Stimulated activated CD8-positive, alpha-beta memory T cell treated with anti-CD3 and anti-CD28 coated beads, Interleukin-15, amount 100 ng/mL, for 24 hours (primary cell): Measurements from ENCODE around the gene ZMIZ1.

ENCODE experiments used
- DNase-seq: peaks from one replicate; pipeline ENCODE4 v3.0.0-alpha.2; 2020; ENCODE audit warnings: low read depth

ZMIZ1 gene

GRCh38 chr10:79286318-79286951 is 217.7 kb downstream of the ZMIZ1 start:
- peak; percentile 50 for DNase-seq

- DNase-seq = no peak
Measured at GRCh38 chr10:79287973-79288723, 219.4 kb downstream of the ZMIZ1 start.

DNA sequence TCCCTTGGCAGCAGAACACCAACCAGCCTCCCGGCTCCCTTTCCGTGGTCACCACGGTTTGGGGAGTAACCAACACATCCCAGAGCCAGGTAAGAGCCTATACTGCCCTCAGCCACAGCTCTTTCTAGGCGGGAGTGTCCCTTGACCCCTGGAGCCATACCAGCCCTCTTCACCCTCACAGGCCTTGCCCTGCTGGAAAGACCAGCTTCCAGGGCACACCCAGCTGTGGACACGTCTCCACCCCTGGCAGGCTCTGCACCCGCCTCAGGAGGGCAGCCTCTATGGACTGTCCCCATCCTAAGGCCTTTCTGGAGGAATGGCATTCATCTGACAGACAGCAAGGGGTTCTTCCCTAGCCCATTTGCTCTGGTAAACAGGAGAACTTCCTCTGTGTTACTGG is 221.0 kb downstream of the ZMIZ1 start:
- DNase-seq = no peak

DNA sequence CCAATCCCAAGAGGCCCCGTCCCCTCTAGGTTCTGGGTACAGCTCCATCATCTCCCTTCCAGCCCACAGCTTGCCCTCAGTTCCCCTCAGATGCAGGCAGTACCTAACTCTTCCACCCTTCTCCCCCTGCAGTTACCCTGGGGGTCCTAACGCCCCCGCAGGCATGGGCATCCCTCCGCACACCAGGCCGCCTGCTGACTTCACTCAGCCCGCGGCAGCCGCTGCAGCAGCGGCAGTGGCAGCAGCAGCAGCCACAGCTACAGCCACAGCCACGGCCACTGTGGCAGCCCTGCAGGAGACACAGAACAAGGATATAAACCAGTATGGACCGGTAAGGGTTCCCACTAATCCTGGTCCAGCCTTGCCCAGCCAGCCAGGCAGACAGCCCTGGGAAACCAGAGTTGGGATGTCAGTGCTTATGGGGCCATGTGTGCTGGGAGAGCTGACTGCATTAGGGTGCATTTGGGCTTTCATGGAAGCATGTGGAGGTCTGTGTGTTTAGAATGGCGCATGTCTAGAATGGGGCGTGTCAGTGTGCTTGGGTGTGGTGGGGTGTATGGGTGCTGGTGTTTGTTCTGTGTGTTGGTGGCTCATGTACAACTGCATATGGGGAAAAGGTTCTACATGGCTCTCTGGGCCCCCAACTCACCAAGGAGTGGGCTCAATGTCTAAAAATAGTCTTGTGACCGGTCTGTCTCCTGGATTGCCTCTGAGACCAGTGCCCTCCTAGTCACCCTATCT is 223.4 kb downstream of the ZMIZ1 start:
- DNase-seq = no peak

GRCh38 chr10:79292891-79293746 is 224.4 kb downstream of the ZMIZ1 start:
- DNase-seq = no peak

DNA sequence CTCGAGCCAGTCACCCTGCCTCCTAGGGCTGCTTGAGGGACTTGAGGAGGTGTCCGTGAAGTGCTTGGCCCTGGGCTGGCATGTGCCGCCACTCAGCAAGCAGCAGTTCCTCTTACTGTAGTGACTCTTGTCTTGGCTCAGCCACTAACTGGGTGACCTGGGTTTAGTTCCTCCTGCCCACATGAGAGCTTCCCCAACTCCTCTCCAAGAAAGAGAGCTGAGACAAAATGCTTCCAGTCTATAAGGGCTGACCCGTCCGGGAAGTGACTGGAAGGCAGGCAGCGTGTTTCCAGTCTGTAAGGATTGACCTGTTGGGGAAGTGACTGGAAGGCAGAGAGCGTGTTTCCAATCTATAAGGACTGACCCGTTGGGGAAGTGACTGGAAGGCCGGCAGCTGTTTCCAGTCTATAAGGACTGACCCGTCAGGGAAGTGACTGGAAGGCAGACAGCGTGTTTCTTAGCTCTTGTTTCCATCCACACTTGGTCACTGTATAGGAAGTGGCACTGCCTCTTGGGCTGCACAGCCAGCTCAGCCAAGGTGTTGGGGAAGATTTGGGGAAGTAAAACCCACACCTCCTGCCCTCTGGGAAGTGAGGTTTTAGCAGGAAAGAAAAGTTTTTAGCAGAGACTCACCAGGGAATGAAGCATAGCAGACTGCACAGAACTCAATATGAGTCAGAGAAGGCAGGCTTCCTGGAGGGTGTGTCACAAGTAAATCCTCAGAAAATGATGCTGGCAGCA is 225.2 kb downstream of the ZMIZ1 start:
- DNase-seq = no peak

GRCh38 chr10:79295563-79295962 is 226.8 kb downstream of the ZMIZ1 start:
- DNase-seq = no peak

GRCh38 chr10:79296431-79296830 is 227.7 kb downstream of the ZMIZ1 start:
- no peak for DNase-seq

DNA sequence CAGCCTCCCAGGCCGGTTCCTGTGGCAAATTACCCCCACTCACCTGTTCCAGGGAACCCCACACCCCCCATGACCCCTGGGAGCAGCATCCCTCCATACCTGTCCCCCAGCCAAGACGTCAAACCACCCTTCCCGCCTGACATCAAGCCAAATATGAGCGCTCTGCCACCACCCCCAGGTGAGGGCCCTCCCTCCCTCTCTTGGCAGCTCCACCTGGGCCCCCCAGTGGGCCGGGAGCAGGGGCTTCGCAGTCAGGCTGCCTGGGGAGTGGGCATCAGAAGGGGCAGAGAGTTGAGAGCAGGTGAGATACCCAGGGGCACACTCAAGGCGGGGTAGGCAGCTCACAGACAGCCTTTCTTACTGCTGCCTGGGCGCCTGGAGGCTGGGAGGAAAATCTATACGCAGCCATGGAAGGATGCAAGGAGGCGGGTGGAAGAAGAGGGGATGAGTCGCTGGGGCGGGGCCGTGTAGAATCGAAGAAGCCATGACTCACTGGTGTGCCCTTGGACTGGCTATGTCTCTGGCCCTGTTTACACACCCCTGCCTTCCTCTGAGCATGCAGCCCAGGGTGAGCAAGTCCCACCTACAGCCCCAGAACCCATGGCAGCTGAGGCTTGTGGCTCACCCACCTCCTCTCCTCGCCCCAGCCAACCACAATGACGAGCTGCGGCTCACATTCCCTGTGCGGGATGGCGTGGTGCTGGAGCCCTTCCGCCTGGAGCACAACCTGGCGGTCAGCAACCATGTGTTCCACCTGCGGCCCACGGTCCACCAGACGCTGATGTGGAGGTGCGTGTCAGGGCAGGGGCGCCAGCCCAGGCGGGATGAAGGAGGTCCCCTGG is 229.9 kb downstream of the ZMIZ1 start:
- DNase-seq = no peak

- DNase-seq = no peak
Measured at GRCh38 chr10:79299397-79300241, 230.9 kb downstream of the ZMIZ1 start.

DNA sequence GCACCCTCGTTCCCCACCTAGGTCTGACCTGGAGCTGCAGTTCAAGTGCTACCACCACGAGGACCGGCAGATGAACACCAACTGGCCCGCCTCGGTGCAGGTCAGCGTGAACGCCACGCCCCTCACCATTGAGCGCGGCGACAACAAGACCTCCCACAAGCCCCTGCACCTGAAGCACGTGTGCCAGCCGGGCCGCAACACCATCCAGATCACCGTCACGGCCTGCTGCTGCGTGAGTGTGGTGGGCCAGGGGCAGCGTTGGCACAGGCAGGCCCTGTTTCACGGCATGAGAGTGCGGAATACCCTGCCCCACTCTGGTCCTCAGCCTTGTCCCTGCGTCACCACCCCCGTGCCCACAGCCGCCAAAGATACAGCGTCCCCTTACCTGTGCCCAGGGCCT is 231.9 kb downstream of the ZMIZ1 start:
- no peak for DNase-seq

DNA sequence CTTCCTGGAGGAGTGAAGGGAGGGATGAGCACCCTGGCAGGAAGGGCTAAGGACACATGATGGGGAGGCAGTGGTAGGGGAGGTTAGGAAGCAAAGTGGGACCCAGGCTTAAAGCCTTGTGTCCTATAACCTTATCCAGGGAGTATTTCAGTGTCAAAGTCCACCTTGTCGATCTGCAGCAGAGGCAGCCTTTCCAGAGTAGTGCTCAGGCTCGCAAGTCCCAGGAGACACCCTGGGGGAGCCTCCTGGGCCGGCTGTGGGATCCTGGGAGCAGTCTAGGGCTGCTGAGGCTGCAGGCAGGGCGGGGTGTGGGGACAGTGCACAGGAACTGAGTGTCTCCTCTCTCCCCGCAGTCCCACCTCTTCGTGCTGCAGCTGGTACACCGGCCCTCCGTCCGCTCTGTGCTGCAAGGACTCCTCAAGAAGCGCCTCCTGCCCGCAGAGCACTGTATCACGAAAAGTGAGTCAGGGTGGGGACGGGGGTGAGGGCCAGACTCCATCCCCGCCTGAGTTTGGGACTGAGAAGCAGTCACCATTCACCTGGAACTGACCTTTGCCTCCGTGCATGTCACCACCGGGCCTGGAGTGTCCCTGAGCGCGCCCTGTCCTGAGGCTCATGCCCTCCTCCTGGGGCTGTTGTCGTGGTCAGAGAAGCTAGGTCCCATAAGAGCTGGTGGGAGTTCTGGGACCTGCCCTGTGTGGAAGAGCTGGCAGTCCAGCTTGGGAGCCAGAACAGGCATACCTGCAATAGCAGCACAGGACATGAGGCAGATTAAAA is 233.2 kb downstream of the ZMIZ1 start:
- no peak for DNase-seq

GRCh38 chr10:79303631-79304478 is 235.1 kb downstream of the ZMIZ1 start:
- DNase-seq = no peak

- no peak for DNase-seq
Measured at GRCh38 chr10:79304479-79305087, 235.8 kb downstream of the ZMIZ1 start.

GRCh38 chr10:79305515-79305914 is 236.7 kb downstream of the ZMIZ1 start:
- no peak for DNase-seq

DNA sequence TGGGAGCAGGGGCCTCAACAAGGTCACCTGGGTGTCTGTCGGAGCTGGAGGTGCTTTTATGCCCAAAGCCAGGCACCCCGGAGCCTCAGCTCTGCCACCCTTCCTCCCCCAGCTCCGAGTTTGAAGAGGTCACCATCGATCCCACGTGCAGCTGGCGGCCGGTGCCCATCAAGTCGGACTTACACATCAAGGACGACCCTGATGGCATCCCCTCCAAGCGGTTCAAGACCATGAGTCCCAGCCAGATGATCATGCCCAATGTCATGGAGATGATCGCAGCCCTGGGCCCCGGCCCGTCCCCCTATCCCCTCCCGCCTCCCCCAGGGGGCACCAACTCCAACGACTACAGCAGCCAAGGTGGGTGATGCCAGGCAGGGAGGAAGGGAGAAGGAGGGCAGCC is 237.2 kb downstream of the ZMIZ1 start:
- DNase-seq = no peak

GRCh38 chr10:79306644-79307220 is 238.0 kb downstream of the ZMIZ1 start:
- DNase-seq = no peak
